Iris pigment epithelial cell (primary cell): Measurements from ENCODE around the gene DUOXA2.
"Not testable (repeated sequence)": the region's sequence is repeated elsewhere in the genome, so short reads cannot be mapped to it uniquely, and the experiment has no call there.

Source experiments
- DNase-seq: peaks from one replicate; pipeline ENCODE4 v3.0.0-alpha.2; 2011; ENCODE audit warnings: low read depth

DUOXA2 gene

DNA sequence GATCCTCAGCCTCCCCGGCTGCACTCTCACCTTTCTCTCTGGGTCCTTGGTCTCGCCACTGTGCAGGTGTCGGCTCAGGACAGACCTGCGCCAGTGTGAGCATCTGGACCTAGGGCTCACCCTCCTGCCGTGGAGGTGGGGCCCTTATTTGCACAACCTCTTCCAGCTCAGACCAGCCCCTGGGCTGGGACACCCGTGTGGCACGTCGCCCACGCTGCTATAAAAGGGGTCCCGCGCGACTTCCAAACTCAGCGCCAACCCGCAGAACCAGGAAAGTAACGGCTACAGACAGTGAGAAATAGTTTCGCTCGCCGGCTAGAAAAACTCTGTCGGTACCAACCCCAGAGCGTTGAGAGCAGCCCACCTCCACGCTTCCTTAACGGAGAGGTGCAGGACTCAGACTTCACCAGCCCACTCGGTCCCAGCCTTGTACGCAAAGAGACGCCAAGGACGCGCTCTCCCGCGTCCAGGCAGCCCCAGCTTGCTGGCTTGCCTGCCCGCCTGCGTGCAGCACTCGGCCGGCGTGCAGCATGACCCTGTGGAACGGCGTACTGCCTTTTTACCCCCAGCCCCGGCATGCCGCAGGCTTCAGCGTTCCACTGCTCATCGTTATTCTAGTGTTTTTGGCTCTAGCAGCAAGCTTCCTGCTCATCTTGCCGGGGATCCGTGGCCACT, at the start of gene DUOXA2, which contains the start of gene DUOX2:
TSS of gene DUOXA2 (plus strand) at position 251 of the 675 bp plus-strand sequence. CDS start at position 531, 280 bp downstream.
TSS of gene DUOX2 (minus strand) at position 97 of the 675 bp plus-strand sequence. CDS start 761 bp downstream, outside the sequence.
- DNase-seq = no peak

DNA sequence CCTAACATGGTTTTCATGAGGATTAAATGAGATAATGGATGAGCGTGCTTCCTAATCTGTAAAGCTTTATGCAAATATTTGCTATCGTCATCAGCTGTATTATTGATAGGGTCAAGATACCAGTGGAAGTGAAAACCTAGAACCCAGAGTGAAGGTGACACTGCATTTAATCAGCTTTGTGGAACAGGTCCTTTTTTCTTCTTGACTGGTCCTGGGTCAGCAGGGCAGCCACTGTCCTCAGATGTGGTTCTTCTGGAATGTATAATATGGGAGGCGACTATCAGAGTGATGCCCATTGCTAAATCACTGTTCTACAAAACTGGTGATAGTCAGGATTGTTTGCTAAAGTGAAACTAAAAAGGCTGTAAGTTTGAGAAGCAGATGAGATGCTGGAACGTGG, 49.7 kb upstream of the DUOXA2 start:
- DNase-seq = peak; percentile 69

DNA sequence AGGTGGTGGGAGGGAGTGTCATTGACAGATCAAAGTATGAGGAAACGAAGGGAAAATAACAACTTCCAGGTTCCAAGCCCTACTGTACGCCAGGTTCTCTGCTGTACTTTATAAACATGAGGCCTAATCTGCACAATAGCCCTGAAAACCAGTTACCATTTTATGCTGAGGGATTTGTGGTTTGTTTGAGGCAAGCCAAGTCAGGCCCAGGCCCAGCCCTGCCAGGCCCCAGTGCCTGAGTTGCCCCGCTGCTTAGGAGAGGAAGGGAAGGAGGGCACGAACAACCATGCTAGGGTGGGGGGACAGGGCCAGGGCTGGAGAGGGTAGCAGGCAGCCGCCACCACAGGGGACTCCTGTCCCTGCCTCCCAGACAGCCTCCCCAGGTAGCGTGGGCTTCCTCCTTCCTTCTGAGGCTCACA, 44.2 kb upstream of the DUOXA2 start:
- not testable (repeated sequence) for DNase-seq

DNA sequence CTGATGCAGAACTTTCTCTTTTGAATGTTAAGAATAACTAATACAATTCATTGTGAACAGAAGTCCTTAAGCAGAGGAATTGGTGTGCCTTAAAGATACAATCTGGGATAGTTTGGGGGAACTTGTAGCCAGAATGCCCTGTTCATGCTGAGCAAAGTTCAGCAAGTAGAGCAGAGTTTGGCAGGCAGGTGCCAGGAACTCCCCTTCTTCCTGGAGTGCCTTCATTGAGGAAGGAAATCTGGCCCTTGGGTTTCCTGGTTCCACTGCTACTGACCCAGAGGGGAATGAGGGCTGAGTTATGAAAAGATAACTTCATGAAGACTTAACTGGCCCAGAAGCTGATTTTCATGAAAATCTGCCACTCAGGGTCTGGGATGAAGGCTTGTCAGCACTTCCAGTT, 40.5 kb upstream of the DUOXA2 start:
- not testable (repeated sequence) for DNase-seq

DNA sequence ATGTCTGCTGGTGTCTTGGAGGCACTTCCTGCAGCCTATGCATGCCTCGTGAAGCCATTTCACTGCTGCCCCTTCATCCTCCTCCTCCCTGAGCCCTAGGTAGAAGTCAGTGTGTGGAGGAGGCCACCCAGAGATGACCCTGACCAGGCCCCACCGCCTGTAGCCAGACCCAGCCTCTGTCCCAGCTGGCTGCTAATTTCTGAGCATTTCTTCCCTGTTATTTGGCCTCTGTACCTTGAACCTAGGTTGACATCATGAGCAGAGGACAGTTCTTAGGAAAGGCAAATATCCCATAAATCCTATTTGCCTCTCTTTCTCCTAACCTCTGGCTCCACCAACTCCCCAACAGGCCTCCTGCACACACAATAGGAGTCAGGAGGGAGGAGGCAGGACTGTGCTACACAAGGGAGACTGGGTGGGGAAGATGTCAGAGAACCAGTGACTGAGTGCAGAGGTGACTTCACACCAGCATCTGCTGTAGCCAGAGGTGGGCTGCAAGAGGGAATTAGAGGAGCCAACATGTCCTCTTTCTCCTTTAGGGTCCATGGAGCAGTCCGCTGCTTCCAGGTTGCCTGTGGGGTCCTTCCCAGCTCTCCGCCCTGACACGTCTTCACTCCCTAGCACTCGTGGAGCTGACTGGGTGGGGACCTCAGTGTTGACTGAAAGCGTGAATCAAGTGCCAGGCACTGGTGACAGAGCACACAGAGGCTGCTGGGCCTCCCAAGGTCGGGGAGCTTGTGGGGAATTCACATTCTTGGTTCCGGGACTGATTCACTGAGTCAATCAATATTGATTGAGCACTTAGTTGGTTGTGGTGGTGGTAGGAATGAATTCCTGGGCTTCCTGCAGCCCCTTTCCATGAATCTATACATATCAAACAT, 38.4 kb upstream of the DUOXA2 start:
- not testable (repeated sequence) for DNase-seq

DNA sequence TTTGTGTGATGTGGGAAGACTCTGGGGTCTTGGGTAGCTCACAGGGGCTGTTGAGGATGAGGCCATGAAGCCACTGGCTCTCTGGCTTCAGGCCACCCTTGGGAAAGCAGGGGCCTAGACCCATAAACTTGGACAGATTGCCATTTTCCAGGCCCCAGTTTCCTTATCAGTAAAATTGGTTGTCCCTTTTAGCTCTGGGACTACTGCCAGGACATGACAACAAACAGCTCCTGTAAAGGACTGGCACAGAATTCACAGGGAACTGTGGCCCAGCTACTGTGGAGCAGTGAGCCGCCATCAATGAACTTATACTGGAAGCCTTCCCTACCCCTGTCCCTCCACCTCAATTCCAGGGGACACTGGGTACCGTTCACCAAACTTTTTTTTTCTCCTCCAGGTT, 36.7 kb upstream of the DUOXA2 start:
- DNase-seq = not testable (repeated sequence)

DNA sequence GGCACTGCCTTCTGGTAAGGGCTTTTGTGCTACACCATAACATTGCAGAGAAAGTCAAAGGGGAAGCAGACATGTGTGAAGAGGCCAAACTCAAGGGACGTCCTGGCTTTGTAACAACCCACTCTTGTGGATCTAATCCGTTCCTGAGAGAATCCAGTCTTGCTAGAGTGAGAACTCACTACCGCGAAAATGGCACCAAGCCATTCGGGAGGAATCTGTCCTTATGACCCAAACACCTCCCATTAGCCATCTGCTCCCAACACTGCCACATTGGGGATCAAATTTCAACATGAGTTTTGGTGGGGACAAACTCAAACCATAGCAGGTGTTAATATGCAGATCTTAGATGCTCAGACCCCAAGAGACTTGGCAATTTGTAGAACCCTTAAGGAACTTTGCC, 34.9 kb upstream of the DUOXA2 start:
- not testable (repeated sequence) for DNase-seq

DNA sequence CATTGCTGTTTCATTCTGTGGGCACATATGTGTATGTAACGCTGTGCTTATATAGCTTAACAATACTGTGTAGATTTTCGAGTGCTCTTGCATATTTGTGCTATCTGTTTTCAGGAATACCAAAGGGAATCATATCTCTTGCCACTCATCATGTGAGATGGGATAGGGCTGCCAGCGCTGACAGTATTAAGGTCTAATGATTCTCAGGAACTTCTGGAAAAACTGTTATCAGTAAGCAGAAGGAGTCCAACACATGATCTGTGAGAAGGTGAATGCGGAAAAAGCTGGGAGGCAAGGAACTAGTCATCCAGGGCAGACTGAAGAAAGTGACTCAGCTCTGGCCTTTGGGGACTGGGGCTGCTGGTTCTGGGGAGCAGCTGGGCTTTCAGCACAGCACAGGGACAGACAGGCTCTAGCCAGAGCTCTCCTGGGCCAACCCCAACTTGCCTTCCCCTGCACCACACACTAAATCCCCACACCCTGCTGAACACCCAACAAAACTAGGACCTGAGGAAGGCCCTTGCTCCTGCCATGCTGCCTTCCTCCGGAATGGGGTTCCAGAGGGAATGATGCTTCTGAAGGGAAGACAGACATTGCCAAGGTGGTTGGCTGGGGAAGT, 34.4 kb upstream of the DUOXA2 start:
- not testable (repeated sequence) for DNase-seq

DNA sequence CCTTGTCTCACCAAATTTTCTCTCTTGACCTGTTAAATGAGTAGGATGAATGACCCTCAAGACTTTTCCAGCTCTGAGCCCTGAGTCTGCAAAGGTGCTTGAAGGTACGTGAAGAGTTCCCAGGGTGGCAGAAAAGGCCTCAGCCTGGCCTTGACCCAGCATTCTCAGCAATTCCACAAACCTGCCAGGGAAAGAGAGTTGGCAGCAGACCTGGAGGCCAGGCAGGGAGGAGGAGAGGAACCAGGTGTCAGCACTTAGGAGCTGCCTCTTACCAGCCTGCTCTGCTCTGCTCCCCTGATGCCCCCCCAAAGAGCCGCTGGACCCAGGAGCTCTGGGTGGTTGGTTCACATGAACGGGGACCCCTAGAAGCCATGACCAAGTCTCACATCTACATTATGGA, 33.5 kb upstream of the DUOXA2 start:
- not testable (repeated sequence) for DNase-seq

DNA sequence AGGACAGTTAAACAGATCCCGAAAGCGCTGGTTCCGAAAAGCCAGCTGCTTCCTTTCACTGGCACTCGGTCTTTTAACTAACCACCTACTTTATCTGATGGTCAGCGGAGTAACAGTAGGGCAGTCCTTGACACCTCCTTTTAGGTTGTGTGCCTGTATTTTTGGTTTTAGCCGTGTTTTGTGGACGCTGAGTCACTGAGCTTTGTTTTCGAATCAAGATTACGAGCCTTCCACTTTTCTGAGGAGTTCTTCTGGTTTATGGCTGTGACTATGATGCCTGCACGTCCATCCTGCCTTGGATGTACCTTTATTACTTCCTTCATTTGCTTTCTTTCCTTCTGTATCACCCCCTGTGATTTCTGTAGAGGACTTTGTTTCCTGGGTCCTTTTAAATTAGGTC, 31.7 kb upstream of the DUOXA2 start:
- DNase-seq = not testable (repeated sequence)

DNA sequence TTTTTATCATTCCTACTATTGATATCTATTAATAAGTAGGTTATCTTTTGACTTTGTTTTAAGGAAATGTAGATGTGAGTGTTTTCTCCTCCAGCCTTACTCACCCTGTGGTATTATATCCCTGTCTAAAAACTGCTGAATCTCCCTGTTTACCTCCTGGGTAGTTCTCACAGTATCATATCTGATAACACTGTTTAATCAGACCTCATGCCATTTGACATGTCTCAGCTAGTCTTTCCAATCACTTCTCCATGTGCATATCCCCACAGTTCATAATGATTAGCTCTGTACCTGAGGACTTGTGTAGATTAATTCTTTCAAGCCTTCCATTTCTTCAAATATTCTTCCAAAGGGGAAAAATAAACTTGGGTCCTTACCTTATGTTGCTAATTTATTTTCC, 30.9 kb upstream of the DUOXA2 start:
- DNase-seq = no peak

DNA sequence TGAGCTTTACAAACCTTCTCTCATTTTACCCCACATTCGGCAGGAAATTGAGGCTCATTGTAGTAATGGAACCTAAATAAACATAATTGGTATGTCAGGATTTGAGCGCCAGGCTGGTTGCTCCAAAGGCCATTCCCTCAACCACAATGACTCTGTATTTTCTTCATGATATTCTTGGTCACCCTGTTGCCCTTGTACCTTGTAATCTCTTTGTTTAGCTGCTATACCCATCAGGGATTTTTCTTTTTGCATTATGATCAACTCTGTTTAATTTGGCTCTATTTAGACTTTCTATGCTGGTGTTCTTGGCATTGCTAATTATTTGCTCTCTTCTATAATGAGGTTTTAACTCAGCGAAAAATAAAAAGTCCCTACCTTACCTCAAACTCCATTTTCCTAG, 30.0 kb upstream of the DUOXA2 start:
- DNase-seq = peak; percentile 27

DNA sequence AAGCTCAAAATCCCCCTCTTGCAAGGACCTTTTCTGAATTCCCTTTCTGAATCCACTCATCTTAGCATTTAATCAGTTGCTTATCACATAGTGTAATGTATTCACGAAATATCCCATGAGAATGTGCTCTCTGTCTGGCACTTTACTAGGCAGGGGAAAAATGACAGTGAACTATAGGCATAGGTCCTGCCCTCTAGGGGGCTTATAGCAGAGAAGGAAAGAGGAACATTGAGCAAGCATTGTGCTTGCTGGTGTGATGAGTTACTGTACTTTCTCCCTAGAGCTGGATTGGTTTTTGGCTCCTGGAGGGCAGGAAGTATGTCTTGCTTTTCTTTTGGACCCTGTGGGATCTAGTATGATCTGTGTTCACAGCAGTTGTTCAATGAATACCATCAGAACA, 26.6 kb upstream of the DUOXA2 start:
- no peak for DNase-seq

DNA sequence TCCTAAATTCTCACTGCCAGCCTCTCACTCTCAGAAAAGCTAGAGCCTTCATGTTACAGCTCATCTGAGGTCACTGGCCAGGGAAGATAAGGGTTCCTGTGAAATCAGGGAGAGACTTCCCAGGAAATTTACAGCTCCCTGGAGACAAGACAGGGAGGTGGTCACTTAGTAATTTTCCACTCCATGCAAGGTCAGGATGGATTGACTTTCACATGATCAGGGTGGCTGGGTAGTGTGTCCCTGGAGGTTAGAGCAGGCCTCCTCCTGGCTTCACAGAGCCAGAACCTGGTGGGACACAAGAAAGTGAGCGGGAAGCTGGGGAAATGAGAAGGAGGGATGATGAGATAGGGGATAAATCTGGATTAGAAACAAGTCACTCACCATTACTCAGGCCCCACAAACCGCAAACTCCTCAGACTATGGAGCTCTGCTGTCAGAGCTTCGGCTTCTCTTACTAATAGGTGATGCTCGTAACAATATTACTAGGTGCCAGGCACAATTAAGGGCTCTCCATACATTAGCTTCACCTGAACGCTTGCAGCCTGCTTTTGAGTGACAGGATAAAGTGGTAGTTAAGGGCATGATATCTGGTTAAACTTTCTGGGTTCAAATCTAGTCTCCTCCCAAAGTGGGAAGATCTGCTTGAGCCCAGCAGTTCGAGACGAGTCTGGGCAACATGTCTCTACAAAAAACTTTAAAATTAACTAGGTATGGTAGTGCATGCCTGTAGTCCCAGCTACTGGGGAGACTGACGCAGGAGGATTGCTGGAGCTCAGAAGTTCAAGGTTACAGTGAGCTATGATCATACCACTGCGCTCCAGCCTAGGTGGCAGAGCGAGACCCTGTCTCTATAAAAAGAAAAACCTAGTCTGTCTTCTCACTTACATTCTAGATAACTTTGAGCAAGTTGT, 25.1 kb upstream of the DUOXA2 start:
- no peak for DNase-seq

DNA sequence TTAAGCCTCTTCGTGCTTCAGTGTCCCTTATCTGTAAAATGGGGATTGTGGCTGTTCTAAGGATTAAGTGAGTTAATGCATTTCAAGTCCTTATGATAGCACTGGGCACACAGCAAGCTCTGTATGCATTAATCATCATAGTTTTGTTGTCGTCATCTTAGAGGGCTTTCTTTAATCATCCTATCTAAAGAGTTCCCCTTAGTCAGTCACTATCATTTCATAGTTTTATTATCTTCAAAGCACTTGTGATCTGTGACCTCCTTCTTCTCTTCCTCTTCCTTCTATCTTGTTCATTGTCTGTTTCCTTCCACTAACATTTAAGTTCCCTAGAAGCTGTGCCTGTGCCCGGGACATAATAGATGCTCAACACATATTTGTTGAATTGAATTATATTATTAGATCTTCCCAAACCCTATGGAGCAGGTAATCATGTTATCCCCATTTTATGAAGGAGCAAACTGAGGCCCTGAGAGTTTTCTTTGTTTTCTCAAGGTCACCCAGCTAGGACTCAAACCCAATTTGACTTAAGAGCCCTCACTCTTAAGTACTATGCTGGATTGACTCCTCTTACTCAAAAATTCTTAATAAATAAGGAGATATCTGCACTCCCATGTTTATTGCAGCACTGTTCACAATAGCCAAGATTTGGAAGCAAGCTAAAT, 24.3 kb upstream of the DUOXA2 start:
- DNase-seq = peak; percentile 44

DNA sequence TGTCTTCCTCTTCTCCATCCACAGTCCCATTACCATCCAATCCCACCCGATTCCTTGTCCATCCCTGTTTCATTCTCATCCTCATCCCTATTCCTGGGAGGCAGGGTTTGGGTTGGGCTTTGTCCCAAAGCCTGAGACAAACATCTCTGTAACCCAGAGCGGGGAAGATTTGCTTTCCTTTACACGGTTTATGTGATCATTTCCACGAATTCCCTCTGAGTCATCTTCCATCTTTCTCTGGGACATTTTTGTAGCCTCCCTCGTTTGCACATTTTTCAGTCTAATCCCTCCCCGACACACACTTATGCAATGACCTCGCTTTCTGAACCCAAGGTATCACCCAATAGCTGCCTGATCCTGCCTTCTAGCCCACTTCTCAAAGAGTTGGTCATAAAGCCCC, 23.0 kb upstream of the DUOXA2 start:
- peak; percentile 78 for DNase-seq

DNA sequence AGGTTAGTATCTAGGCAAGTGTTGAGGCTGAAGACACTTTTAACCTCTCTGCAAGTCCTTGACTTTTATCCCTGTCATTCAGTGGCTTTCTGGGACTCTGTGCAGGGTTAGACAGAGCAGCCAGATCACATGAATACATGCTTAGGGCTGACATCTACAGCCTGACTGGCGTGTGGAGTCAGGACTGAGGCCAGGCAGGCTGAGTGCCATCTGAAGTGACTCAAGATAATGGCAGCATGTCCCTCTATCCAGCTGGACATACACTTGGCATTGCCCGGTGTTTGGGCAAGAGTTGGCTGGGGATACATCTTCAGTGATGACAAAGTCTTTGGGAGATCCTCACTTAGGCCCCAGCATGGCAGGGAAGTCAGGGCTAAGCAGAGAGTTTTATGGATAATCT, 22.6 kb upstream of the DUOXA2 start:
- no peak for DNase-seq

DNA sequence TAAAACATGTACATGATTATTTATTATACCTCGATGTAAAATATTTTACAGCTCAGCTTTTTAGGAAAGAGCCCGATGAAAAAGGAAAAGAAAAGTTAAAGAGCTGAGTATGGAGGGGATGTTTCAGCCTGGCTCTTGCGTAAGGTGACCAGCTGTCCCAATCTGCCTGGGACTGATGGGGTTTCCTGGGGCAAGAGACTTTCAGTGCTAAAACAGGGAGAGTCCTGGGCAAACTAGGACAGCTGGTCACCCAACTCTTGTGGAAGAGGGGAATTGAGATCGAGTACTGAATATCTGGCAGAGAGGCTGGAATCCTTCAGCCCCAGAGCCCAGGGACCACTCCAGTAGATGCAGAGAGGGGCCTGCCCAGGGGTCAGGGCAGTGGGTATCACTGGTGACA, 21.1 kb upstream of the DUOXA2 start:
- DNase-seq = no peak

DNA sequence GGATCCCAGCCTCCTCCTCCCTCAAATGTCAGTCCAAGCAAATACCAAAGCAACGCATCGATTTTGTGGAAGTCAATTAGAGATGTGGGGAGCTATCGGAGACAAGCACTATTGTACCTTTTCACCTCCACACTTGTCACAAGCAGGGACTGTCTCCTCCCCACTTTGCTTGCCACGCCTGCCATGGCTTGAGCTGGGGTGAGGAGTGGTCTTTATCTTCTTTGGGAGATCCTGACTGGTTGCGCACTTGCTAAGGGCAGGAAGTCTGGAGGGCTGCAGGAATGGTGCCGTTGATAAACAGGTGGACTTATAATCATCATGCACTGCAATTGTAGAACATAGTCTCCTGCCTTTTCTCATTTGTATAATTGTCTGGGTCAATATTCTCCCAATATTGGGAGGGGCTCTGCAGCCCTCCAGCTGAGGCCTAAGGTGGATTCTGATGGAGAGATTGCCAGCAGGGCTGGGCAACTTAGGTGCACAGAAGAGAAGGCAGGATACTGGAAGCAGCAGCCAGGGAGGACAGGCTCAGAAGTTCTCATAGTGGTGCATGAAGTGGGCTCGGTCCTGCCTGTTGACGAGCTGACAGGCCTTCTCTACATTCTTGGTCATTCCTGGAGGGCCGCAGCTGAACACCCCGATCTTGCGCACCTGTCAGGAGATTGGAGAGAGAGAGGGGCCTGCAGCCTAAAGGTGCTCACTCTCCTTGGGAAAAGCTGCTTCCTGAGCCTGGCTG, 20.3 kb upstream of the DUOXA2 start:
- no peak for DNase-seq

DNA sequence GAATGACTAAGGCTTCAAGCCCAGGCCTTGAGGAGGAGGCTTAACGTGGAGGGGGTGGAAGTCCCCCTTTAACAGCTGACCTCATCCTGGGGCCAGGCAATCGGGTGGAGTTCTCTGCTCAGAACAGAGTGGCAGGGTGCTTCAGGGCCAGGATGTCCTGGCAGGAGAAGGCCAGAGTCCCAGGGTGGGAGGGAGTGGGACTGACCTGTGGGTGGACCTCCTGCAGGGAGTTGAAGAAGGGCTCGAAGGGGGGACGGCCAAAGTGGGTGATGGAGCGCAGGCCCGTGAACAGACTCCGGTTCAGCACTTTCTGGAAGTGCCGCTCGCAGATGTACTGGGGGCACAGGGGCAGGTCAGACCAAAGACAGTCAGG, 19.8 kb upstream of the DUOXA2 start:
- no peak for DNase-seq
